Breast epithelium (tissue), 4 donors: ENCODE measurements around the gene POR. TPM values are rescaled to one million over a fixed set of nuclear protein-coding genes. Genes with fewer than 3 reads are reported as not detected.

ENCODE experiments used
- DNase-seq, 2 donors: peaks; one replicate each; pipeline ENCODE4 v3.0.0-alpha.2; 2019; ENCODE audit warnings: low spot score in 2 of 2
- H3K27ac ChIP-seq, 2 donors: fragments of 200-600 bp; sonication (generic) in 1 of 2; one replicate each; pipeline ENCODE4 v1.5.1; 2016 to 2019; ENCODE audit warnings: mild to moderate bottlenecking in 1 of 2
- H3K27me3 ChIP-seq, 2 donors: fragments of 200-600 bp; sonication (generic) in 1 of 2; one replicate each; pipeline versions ENCODE4 v1.5.1 to v1.6.0; 2017 to 2019; ENCODE audit warnings: control low read depth in 1 of 2, mild to moderate bottlenecking in 1 of 2
- H3K36me3 ChIP-seq: fragments of 200-600 bp; one replicate; pipeline ENCODE4 v1.5.1; 2019
- H3K4me1 ChIP-seq, 2 donors: fragments of 200-600 bp; sonication (generic); one replicate each; pipeline ENCODE4 v1.5.1; 2016 to 2019; ENCODE audit warnings: control low read depth in 1 of 2
- H3K4me3 ChIP-seq, 3 donors: fragments of 200-600 bp; sonication (generic); 1 replicate in 2 of 3; 2 replicates in 1 of 3; pipeline ENCODE4 v1.5.1; 2016 to 2019; ENCODE audit warnings: mild to moderate bottlenecking in 3 of 3, moderate library complexity in 2 of 3
- H3K9me3 ChIP-seq, 2 donors: fragments of 200-600 bp; sonication (generic) in 1 of 2; one replicate each; pipeline ENCODE4 v1.5.1; 2016 to 2019; ENCODE audit warnings: control low read depth in 1 of 2
- POLR2A ChIP-seq: fragments of 450-650 bp; IDR thresholded peaks from one replicate; pipeline ENCODE4 v1.6.1; 2016; ENCODE audit warnings: antibody characterized with exemption, mild to moderate bottlenecking, moderate library complexity
- POLR2AphosphoS5 ChIP-seq, 3 donors: sonication (generic); formaldehyde crosslinking; IDR thresholded peaks; one replicate each; pipeline ENCODE4 v1.6.1; 2017; ENCODE audit warnings: antibody characterized with exemption in 3 of 3
- intact Hi-C: fragments of 100-400 bp; cut with DNase I; formaldehyde crosslinking; loops from one replicate; pipeline ENCODE4 v1.15.1; 2023; ENCODE audit warnings: low total_unique reads
- total RNA-seq, 3 donors: library from RNA; depleted of rRNA; stranded (reverse); fragments of >200 nt; gene quantifications; one replicate each; pipeline ENCODE4 v1.1.0, GENCODE V29; 2016
- TF ChIP-seq, protein P1 (sequence below), 3 donors: fragments of 450-650 bp; IDR thresholded peaks; one replicate each; pipeline ENCODE4 v1.5.1; 2016 to 2017; ENCODE audit warnings: antibody characterized with exemption in 3 of 3, mild to moderate bottlenecking in 3 of 3, moderate library complexity in 3 of 3

POR gene
- total RNA-seq, 3 donors from 2014 or later = 62.1 to 123 (median 87.7) TPM

DNA sequence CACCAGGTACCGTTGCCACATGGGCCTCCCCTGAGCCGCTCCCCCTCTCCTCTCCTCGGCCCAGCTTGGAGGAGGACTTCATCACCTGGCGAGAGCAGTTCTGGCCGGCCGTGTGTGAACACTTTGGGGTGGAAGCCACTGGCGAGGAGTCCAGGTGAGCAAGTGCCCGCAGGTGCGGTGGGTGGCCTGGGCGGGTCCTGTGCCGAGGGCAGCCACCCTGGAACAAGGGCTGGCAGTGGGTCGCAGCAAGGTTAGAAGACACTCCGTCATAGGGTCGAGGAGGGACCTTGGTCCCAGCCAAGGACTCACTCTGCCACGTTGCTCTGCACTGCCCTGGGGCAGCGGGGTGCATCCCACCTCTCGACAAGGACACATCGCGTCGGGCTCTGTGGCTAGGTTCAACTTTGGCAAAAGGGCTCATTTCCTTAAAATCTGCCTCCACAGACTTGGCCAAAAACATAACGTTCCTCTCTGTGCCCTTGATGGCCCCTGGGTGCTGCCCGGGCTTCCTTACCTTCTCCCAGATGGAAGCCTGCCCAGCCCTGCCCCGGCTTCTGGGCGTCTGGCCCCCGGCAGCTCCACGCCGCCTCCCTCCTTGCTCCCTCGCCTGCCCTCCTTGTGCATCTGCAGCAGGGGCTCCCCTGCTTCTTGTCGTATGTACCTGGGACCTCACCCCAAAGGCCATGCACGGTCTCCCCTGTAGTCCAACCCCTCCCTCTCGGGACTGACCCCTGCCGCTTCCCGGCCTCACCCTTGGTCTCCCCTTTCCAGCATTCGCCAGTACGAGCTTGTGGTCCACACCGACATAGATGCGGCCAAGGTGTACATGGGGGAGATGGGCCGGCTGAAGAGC, 66.7 kb downstream of the POR start:
- H3K4me3 ChIP-seq = no peak overlapping the region
- no peaks in the 10 kb centered on the region for H3K4me1 ChIP-seq
- H3K9me3 ChIP-seq = no peaks in the 10 kb centered on the region
- no peak overlapping the region for H3K27ac ChIP-seq
- peaks cover 22% of the 10 kb centered on the region for H3K36me3 ChIP-seq
- TF ChIP-seq, protein P1, sequence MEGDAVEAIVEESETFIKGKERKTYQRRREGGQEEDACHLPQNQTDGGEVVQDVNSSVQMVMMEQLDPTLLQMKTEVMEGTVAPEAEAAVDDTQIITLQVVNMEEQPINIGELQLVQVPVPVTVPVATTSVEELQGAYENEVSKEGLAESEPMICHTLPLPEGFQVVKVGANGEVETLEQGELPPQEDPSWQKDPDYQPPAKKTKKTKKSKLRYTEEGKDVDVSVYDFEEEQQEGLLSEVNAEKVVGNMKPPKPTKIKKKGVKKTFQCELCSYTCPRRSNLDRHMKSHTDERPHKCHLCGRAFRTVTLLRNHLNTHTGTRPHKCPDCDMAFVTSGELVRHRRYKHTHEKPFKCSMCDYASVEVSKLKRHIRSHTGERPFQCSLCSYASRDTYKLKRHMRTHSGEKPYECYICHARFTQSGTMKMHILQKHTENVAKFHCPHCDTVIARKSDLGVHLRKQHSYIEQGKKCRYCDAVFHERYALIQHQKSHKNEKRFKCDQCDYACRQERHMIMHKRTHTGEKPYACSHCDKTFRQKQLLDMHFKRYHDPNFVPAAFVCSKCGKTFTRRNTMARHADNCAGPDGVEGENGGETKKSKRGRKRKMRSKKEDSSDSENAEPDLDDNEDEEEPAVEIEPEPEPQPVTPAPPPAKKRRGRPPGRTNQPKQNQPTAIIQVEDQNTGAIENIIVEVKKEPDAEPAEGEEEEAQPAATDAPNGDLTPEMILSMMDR (IDR thresholded peaks at IDR 0.05) = no peak
- TF ChIP-seq POLR2AphosphoS5 (IDR thresholded peaks at IDR 0.05) (no peak), POLR2A (no peak)
- intact Hi-C loops = no loop called here
- DNase-seq = no peak
- no peaks in the 10 kb centered on the region for H3K27me3 ChIP-seq

GRCh38 chr7:75982306-75983064, 67.5 kb downstream of the POR start:
- intact Hi-C loops = no loop called here
- Histone ChIP-seq H3K27ac (no peak overlapping the region), H3K36me3 (peaks cover 24% of the 10 kb centered on the region), H3K4me3 (no peak overlapping the region), H3K27me3 (no peaks in the 10 kb centered on the region), H3K9me3 (no peaks in the 10 kb centered on the region), H3K4me1 (no peaks in the 10 kb centered on the region)
- TF ChIP-seq POLR2AphosphoS5 (IDR thresholded peaks at IDR 0.05) (no peak), POLR2A (no peak)
- TF ChIP-seq, protein P1 (IDR thresholded peaks at IDR 0.05) = no peak
- DNase-seq = no peak

GRCh38 chr7:75983471-75984129, 68.6 kb downstream of the POR start:
- H3K4me1 ChIP-seq = no peaks in the 10 kb centered on the region
- H3K9me3 ChIP-seq = no peaks in the 10 kb centered on the region
- intact Hi-C loops = no loop called here
- no peak for TF ChIP-seq POLR2A
- TF ChIP-seq, protein P1 (IDR thresholded peaks at IDR 0.05) = no peak
- no peak for TF ChIP-seq POLR2AphosphoS5 (IDR thresholded peaks at IDR 0.05)
- H3K36me3 ChIP-seq = peaks cover 24% of the 10 kb centered on the region
- DNase-seq = no peak
- no peak overlapping the region for H3K4me3 ChIP-seq
- H3K27me3 ChIP-seq = no peaks in the 10 kb centered on the region
- no peak overlapping the region for H3K27ac ChIP-seq

- DNase-seq = no peak
- H3K9me3 ChIP-seq = no peaks in the 10 kb centered on the region
- H3K36me3 ChIP-seq = peaks cover 24% of the 10 kb centered on the region
- H3K4me3 ChIP-seq = no peak overlapping the region
- H3K27me3 ChIP-seq = no peaks in the 10 kb centered on the region
- intact Hi-C loops = no loop called here
- TF ChIP-seq, protein P1 (IDR thresholded peaks at IDR 0.05) = no peak
- no peak for TF ChIP-seq POLR2A
- no peak for TF ChIP-seq POLR2AphosphoS5 (IDR thresholded peaks at IDR 0.05)
- H3K4me1 ChIP-seq = peaks cover 2 to 3% of the 10 kb centered on the region in 2 donors
- H3K27ac ChIP-seq = no peak overlapping the region
Measured at GRCh38 chr7:75984130-75985008, 69.4 kb downstream of the POR start.
